NCI-H1694 (cell line): ENCODE data around the gene CERT1.
"Not testable (repeated sequence)": the region's sequence is repeated elsewhere in the genome, so short reads cannot be mapped to it uniquely, and the experiment has no call there.

Experiments
- DNase-seq: peaks from one replicate; lab custom pipeline; 2025; lab: John Stamatoyannopoulos, UW

The CERT1 gene

DNA sequence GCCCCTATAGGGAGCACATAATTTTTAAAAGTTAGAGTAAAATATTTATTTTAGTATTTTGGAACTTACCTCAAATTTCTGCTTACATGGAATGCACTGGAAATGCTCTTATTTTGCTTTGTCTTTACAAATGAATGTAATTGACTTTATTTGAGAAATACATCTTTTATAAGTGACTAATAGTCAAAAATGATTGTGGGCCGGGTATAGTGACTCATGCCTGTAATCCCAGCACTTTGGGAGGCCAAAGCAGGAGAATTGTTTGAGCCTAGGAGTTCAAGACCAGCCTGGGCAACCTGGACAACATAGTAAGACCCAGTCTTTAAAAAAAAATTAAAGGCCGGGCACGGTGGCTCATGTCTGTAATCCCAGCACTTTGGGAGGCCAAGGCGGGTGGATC, 168.6 kb downstream of the CERT1 start:
- DNase-seq, result no peak

DNA sequence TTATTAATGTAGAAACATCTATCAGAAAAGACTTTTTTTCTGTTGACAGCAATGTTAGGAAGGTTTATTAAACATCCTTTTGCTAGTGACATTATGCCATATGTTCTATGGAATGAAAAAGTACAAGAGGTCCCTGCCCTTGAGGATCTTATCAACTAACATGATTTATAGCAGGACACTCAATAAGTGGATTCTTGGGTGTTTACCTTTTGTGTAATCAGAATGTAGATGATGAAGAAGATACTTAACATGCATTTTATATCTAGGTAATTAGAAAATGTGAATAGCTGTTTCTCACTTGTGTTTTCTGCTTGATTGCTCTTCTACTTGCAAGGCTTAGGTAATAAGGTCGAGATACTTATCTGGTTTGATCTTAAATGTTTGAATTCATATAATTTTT, 169.5 kb downstream of the CERT1 start:
- no peak for DNase-seq

DNA sequence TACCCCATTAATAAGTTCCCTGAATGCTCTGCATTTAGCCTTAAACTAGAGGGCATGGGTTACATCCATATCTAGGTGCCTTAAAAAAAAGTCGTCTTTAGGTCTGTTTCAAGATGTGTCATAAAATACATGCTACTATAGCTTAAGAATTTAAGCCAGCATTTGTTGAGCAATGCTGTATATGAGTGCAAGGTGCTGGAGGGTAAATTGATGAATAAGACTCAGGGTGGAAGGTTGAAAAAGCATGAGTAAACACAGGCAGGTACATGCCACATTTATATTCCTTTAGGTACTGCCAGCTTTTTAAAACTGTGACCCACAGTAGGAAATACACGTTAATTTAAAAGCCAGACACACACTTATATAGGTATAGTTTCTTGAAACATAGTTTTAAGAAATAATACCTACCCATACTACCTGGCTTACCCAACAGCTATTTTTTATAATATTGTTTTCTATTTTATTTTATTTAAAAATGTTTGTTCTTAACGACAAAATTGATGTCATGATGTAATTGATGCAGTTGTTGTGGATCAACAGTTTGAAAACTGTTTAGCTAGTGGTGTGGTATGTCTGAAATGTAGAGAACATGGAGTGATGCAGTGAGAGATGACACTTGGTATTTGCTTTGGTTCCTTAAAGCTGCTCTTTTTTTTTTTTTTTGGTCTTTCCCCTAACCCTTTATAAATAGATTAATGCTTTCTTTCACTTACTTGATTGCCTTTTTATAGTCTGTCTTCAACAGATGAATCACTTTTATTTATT, 170.5 kb downstream of the CERT1 start:
- DNase-seq, result no peak

DNA sequence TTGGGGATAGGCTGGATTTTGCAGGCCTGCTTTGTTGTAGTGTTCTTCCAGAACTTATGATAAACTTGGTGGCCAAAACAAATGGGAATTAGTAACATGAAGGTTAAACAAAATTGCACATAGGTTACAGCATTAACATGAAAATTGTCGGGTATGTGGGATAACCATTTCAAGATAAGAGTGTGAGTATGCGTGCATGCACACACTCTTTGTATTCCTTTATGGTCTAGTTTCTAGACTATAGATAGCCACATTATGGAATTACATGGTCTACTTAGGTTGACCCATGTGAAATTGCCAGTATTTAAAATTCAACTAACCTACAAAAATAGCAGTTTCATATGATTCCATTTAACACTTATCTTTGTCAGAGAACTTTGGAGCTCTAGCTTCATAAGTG, 173.0 kb downstream of the CERT1 start:
- DNase-seq, result no peak

DNA sequence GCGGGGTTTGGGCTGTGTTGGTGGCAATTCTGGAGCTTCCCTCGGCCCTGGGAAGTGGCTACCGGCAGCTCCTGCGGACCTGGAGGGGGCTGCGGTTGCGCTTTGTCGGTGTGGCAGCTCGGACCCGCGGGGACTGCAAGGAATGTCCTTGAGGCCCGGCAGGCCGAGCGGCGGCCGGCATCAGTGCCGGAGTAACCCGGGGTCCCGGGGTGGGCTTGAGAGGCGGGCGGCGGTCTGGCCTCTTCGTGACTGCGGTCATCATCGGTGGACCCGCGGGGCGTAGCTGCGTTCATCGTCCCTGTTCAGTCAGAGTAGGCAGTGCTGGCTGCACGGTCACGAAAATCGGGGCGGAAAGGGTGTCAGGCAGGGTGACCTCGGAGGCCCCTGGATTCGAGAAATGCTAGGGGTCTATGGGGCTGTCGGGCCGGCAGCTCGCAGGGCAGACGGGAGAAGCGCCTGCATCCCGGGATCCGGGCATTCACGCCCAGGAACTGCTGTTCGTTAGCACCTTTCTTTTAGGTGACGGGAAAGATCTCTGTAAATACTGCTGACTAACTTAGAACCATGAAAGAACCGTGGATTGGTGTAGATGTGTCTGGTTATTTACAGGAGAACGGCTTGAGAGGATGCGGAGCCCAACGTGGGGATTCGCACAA, 173.9 kb downstream of the CERT1 start:
- DNase-seq, result no peak

DNA sequence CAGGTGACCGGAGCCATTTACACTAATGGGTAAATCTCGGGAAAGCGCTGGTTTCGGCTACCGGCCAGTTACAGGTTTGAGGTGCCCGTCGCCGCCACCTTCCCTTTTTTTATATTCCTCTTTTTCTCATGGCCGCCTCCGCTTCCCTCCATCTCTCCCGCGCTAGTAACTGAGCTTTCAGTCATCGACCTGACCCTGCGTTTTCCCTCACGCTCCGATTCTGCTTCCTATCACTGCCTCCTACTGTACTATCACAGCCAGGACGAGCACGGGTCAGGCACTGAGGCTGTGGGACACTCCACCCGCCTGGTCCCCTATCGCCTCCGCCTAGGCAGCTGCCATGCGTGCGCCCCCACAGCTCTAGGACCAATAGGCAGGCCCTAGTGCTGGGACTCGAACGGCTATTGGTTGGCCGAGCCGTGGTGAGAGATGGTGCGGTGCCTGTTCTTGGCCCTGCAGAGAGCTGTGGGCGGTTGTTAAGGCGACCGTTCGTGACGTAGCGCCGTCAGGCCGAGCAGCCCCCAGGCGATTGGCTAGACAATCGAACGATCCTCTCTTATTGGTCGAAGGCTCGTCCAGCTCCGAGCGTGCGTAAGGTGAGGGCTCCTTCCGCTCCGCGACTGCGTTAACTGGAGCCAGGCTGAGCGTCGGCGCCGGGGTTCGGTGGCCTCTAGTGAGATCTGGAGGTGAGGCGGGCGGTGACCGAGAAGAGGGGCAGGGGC, 174.7 kb downstream of the CERT1 start, which contains the start of gene HMGCR:
HMGCR (plus strand) TSS at position 606 of the 722 bp plus-strand sequence. CDS start 5,386 bp downstream, outside the sequence.
- DNase-seq, result peak; percentile 98

DNA sequence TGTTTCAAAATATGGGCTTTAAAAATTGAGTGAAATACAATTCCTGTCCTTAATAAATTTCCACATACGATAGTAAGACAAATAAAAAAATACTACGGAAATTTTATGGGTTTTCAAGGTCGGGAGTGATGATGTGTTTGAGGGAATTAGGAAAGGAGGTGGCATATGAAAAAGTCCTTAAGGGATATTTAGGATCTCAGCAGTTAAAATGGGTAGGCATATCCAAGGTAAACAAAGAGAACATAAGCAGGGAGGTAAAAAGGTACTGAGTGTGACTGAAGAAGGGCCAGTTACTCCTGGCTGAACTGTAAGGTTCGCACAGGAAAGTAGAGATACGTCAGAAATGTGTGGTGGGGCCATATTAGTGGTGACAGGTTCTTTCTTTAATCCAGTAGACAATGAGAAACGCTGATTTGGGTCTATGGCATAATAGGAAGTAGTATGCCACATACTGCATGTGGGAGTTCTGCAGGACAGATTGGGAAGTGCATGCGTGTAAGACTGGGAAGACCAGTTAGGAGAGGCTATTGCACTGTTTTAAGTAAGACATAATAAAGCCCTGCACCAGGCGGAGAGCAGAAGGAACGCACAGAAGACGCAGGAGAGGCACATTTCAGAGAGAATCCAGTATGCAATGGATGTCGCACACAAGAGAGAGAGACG, 175.3 kb downstream of the CERT1 start:
- DNase-seq, result peak; percentile 40

DNA sequence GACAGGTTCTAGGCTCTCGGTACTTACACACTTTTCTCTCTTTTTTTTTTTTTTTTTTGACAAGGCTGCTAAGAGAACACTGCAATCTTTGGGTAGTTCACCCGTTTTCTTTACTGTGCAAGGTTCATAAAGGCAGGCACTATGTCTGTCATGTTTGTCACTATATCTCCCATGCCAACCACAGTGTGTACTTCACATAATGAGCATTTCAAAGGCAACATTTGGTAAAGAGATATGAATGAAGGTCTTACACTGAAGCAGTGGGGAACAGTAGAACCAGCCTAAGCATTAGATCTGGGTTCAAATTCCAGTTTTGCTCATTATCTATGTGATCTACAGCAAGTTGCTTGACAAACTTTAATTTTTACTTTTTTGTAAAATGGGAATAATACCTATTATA, 175.9 kb downstream of the CERT1 start:
- DNase-seq, result no peak

DNA sequence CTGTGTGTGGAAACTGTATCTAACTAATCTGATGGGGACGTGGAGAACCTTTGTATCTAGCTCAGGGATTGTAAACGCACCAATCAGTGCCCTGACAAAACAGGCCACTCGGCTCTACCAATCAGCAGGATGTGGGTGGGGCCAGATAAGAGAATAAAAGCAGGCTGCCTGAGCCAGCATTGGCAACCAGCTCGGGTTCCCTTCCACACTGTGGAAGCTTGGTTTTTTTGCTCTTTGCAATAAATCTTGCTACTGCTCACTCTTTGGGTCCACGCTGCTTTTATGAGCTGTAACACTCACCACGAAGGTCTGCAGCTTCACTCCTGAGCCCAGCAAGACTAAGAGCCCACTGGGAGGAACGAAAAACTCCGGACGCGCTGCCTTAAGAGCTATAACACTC, 177.0 kb downstream of the CERT1 start:
- not testable (repeated sequence) for DNase-seq

DNA sequence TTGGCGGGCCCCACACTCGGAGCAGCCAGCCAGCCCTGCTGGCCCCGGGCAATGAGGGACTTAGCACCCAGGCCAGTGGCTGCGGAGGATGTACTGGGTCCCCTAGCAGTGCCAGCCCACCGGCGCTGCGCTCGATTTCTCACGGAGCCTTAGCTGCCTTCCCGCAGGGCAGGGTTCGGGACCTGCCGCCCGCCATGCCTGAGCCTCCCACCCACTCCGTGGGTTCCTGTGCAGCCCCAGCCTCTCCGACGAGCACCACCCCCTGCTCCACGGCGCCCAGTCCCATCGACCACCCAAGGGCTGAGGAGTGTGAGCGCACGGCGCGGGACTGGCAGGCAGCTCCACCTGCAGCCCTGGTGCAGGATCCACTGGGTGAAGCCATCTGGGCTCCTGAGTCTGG, 177.7 kb downstream of the CERT1 start:
- DNase-seq, result not testable (repeated sequence)

DNA sequence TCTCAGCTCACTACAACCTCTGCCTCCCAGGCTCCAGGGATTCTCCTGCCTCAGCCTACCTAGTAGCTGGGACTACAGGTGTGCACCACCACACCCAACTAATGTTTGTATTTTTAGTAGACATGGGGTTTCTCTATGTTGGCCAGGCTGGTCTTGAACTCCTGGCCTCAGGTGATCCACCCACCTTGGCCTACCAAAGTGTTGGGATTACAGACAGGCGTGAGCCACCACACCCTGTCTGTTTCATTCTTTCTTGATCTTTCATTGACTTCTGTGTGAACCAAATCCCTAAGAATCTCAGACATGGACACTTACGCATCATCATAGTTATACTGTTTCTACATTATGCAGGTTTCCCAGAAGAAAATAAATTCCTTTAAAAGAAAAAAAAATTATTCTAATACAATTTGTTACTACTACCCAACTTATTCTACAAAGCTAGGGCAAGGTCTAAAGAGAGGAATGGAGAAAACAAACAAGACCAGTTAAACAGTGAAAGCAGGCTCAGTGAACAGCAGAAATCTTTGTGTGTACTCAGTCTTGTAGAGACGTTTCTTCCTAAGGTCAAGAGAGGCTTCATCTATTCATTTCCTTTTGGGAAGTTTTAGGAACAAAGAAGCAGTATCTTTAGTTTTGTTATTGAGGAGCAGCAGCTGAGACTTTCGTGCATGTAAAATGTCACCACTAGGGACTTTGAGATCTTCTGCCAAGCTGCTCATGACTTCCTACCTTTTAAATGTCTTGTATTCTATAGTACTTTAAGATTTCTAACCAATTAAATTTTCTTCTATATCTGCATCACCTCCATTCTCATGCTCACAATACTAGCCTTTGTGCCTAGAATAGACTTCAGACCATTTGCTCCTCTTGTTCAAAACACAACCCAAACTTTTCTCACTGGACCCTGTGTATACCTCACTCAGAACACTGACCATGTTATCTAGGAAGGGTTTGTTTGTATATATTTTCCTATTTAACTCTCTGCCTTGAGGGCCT, 180.0 kb downstream of the CERT1 start:
- no peak for DNase-seq

DNA sequence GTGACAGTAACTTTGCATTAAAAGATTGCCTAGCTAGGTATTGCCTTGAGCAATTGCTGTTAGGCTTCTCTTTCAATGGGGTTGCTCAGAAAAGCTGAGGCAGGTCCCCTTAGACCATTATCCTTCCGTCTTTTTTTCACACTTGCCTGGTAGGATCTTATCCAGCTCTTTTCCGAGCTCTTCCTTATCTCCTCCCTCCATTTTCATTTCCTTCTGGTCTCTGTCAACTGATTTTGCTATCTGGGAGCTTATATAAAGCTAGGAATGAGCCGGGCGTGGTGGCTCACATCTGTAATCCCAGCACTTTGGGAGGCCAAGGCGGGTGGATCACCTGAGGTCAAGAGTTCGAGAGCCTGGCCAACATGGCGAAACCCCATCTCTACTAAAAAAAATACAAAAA, 181.0 kb downstream of the CERT1 start:
- no peak for DNase-seq
